IPS-20b (cell line): Measurements from ENCODE around the gene GAPVD1.
"Not testable (repeated sequence)": the region's sequence is repeated elsewhere in the genome, so short reads cannot be mapped to it uniquely, and the experiment has no call there.

ENCODE experiments used
- H3K27ac ChIP-seq: one replicate; pipeline ENCODE4 v1.5.1; 2013; ENCODE audit warnings: low read length
- H3K27me3 ChIP-seq: 2 replicates; pipeline ENCODE4 v1.6.1; 2013; ENCODE audit warnings: mild to moderate bottlenecking, low read length, inconsistent platforms; ENCODE audit not compliant: insufficient read depth
- H3K36me3 ChIP-seq: 2 replicates; pipeline ENCODE4 v1.6.1; 2013; ENCODE audit warnings: low read depth, mild to moderate bottlenecking, inconsistent platforms, low read length, moderate library complexity; ENCODE audit not compliant: insufficient read depth
- H3K4me1 ChIP-seq: 2 replicates; pipeline ENCODE4 v1.6.1; 2013; ENCODE audit warnings: mild to moderate bottlenecking, control low read depth, inconsistent platforms, low read length, moderate library complexity; ENCODE audit not compliant: insufficient read depth
- H3K4me3 ChIP-seq: 2 replicates; pipeline ENCODE4 v1.5.1; 2013; ENCODE audit warnings: mild to moderate bottlenecking, low read length, inconsistent platforms
- H3K9ac ChIP-seq: 2 replicates; pipeline ENCODE4 v1.6.1; 2013; ENCODE audit warnings: low read depth, mild to moderate bottlenecking, inconsistent platforms, low read length, moderate library complexity
- H3K9me3 ChIP-seq: 2 replicates; pipeline ENCODE4 v1.6.1; 2013; ENCODE audit warnings: mild to moderate bottlenecking, low read depth, low read length, inconsistent platforms; ENCODE audit not compliant: insufficient read depth

GAPVD1 gene

DNA sequence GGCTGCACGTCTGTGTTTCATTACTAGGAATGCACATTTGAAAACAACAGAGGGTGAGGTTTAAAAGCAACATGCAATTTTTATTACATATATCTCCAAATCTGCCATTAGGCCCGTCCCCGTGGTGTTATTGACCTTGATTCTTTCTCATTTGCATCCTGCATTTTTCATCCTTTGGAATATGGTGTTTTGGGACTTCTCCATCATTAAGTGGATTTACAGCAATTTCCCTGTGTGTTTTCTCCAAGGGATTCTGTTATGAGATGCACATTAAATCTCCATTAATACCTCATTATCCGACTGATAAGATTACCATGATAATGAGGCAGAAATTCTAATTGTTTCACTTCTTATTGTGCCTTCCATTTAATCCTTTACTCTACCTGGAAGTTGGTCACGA, 117.6 kb downstream of the GAPVD1 start:
- no peak overlapping the region for H3K4me3 ChIP-seq
- peaks cover 2% of the 10 kb centered on the region; the same call in 1 of the 2 replicates for H3K27me3 ChIP-seq
- H3K4me1 ChIP-seq: peaks cover 5% of the 10 kb centered on the region; the same call in 1 of the 2 replicates

DNA sequence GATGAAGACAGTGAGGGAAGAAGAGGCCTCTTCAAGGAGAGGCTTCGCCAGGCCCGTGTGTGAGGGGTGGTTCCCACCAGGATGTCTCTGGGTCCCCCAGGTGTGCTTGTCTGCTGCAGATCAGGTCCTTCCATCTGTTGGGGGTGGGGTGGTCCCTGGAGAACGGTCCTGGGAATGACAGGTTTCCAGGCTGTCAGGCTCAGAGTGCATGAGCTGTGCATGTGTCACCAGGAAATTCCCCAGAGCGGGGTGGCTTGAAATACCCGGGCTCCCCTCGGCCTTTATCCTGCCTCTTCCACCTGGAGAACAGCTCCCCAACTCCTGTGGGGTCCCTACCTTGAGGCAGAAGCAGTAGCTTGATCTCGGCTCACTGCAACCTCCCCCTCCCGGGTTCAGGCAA, 118.8 kb downstream of the GAPVD1 start:
- H3K9ac ChIP-seq: no peak overlapping the region
- H3K4me1 ChIP-seq: peaks cover 5% of the 10 kb centered on the region; the same call in 1 of the 2 replicates
- H3K27ac ChIP-seq: no peak overlapping the region
- H3K9me3 ChIP-seq: no peaks in the 10 kb centered on the region
- no peaks in the 10 kb centered on the region for H3K27me3 ChIP-seq
- no peak overlapping the region for H3K4me3 ChIP-seq
- no peaks in the 10 kb centered on the region for H3K36me3 ChIP-seq

More for the DNA sequence above, 117.6 kb downstream of the GAPVD1 start:
- Histone ChIP-seq H3K27ac (no peak overlapping the region), H3K36me3 (no peaks in the 10 kb centered on the region), H3K9ac (no peak overlapping the region), H3K9me3 (no peaks in the 10 kb centered on the region)

DNA sequence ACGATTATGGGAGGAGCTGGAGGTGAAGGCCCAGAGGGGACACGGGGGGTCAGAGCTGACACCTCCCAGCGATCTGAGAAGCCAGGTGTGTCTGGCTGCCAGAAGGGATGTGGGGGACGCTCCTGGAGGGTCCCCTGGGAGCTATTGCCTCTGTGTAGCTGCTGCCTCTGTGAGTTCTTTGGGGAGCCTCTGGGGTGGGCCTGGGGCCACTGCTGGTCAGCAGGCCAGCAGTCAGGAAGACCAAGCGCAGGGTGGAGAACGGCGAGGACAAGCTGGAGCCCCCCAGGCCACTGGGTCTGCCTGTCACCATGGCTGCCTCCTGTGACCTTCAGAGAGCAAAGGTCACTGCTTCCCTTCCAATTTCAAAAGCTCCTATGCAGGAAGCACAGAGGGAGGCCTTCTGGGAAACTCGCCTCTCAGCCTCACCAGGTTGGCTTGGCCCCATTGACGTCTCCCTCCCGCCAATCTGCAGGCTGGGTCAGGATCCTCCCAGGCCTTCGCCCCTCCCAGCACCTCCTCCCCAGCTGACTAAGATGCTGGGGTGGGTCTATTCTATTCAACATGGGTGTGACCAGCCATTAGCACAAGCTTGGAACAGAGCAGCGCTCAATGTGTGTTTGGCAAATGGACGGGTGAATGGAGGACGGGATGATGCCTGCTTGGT, 126.4 kb downstream of the GAPVD1 start:
- peaks cover 18% of the 10 kb centered on the region; the same call in 1 of the 2 replicates for H3K27me3 ChIP-seq
- no peaks in the 10 kb centered on the region for H3K9me3 ChIP-seq
- no peak overlapping the region for H3K4me3 ChIP-seq
- H3K9ac ChIP-seq: no peak overlapping the region
- H3K27ac ChIP-seq: no peak overlapping the region
- no peaks in the 10 kb centered on the region; the same call in 1 of the 2 replicates for H3K4me1 ChIP-seq
- H3K36me3 ChIP-seq: no peaks in the 10 kb centered on the region

- Histone ChIP-seq H3K9me3 (no peaks in the 10 kb centered on the region), H3K27me3 (peaks cover 18% of the 10 kb centered on the region; the same call in 1 of the 2 replicates), H3K27ac (no peak overlapping the region), H3K36me3 (no peaks in the 10 kb centered on the region), H3K4me1 (no peaks in the 10 kb centered on the region; the same call in 1 of the 2 replicates), H3K4me3 (no peak overlapping the region), H3K9ac (no peak overlapping the region)
These were observed 127.4 kb downstream of the GAPVD1 start for GRCh38 chr9:125388978-125389377.

- Histone ChIP-seq H3K9me3 (no peaks in the 10 kb centered on the region), H3K27ac (no peak overlapping the region), H3K27me3 (peaks cover 18% of the 10 kb centered on the region; the same call in 1 of the 2 replicates), H3K4me1 (no peaks in the 10 kb centered on the region; the same call in 1 of the 2 replicates), H3K36me3 (no peaks in the 10 kb centered on the region), H3K9ac (no peak overlapping the region), H3K4me3 (no peak overlapping the region)
These were observed 130.1 kb downstream of the GAPVD1 start for GRCh38 chr9:125391704-125392103.

DNA sequence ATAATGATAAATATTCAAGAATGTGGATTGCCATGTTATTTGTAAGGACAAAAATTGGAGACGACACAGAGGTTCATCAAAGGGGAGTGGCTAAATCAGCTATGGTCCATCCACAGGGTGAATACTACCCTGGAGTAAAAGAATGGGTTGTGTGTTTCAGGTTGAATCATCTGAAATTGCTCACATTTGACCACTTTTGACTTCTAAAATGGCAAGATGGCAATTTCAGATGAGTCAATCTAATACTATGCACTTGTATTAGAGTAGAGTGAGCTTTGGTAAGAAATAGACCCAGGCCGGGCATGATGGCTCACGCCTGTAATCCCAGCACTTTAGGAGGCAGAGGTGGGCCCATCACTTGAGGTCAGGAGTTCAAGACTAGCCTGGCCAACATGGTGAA, 131.8 kb downstream of the GAPVD1 start:
- H3K9me3 ChIP-seq: no peaks in the 10 kb centered on the region
- H3K9ac ChIP-seq: no peak overlapping the region
- H3K4me3 ChIP-seq: no peak overlapping the region
- H3K27me3 ChIP-seq: peaks cover 14% of the 10 kb centered on the region; the same call in 1 of the 2 replicates
- no peaks in the 10 kb centered on the region for H3K36me3 ChIP-seq
- H3K27ac ChIP-seq: no peak overlapping the region
- no peaks in the 10 kb centered on the region; the same call in 1 of the 2 replicates for H3K4me1 ChIP-seq

DNA sequence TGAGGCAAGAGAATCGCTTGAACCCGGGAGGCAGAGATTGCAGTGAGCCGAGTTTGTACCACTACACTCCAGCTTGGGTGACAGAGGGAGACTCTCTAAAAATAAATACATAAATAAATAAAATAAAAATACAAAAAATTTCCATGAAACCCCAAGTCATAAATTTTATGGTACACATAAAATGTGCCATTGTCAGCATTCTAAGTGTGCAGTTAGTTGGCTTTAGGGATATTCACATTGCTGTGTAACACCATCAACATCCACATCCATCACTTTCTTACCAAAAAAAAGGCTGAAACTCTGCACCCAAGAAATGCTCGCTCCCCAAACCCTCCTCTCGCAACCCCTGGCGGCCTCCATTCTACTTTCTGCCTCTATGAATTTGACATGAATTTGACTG, 135.2 kb downstream of the GAPVD1 start:
- no peak overlapping the region for H3K4me3 ChIP-seq
- H3K36me3 ChIP-seq: no peaks in the 10 kb centered on the region
- no peaks in the 10 kb centered on the region for H3K4me1 ChIP-seq
- no peak overlapping the region for H3K27ac ChIP-seq
- no peak overlapping the region for H3K9ac ChIP-seq
- no peaks in the 10 kb centered on the region for H3K9me3 ChIP-seq
- no peaks in the 10 kb centered on the region for H3K27me3 ChIP-seq

GRCh38 chr9:125397736-125398135, 136.1 kb downstream of the GAPVD1 start:
- Histone ChIP-seq H3K4me1 (no peaks in the 10 kb centered on the region), H3K36me3 (no peaks in the 10 kb centered on the region), H3K27ac (no peak overlapping the region), H3K27me3 (no peaks in the 10 kb centered on the region), H3K9me3 (no peaks in the 10 kb centered on the region), H3K9ac (no peak overlapping the region), H3K4me3 (no peak overlapping the region)

DNA sequence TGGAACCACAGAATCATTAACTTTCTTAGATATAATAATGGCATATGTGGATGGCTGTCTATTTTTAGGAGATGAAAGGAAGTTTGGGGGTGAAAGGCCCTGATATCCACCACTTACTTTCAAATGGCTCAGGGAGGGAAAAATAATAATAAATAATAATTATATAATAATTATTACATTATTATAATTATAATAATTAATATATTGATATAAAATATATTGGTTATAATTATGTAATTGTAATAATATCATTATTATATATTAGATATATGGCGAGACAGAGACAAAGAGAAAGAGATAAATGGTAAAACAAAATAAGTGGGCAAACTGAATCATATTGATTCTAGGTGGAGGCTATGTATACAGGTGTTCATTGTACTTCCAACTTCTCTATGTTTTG, 136.6 kb downstream of the GAPVD1 start:
- no peaks in the 10 kb centered on the region for H3K36me3 ChIP-seq
- no peak overlapping the region for H3K27ac ChIP-seq
- no peak overlapping the region for H3K9ac ChIP-seq
- no peaks in the 10 kb centered on the region for H3K27me3 ChIP-seq
- H3K4me1 ChIP-seq: no peaks in the 10 kb centered on the region
- H3K4me3 ChIP-seq: no peak overlapping the region
- H3K9me3 ChIP-seq: no peaks in the 10 kb centered on the region

DNA sequence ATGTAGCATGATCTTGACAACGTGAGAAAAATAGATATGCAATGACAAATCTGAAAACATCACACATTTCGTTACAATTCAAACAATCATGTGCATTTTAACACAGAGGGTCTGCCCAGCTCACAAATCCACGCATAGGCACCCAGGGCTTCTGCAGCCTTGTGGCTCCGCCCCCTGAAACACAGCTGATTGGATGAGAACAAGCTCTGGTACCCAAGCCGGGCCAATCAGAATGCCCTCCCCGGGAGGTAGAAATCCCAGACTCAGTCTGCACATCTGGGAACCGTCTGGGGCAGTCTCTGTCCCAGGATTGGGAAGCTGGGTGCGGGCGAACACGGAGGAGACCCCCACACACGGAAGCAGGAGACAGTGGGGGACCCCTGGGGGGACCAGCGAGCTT, 137.5 kb downstream of the GAPVD1 start:
- no peaks in the 10 kb centered on the region for H3K9me3 ChIP-seq
- H3K9ac ChIP-seq: no peak overlapping the region
- no peaks in the 10 kb centered on the region for H3K27me3 ChIP-seq
- H3K36me3 ChIP-seq: no peaks in the 10 kb centered on the region
- H3K4me3 ChIP-seq: no peak overlapping the region
- no peaks in the 10 kb centered on the region for H3K4me1 ChIP-seq
- H3K27ac ChIP-seq: no peak overlapping the region

- H3K27ac ChIP-seq: no peak overlapping the region
- H3K27me3 ChIP-seq: no peaks in the 10 kb centered on the region
- no peak overlapping the region for H3K4me3 ChIP-seq
These were observed 138.0 kb downstream of the GAPVD1 start for GRCh38 chr9:125399666-125400065.

GRCh38 chr9:125400232-125400631, 138.6 kb downstream of the GAPVD1 start:
- not testable (repeated sequence) for H3K9ac ChIP-seq, H3K4me1 ChIP-seq, H3K36me3 ChIP-seq, H3K4me3 ChIP-seq, H3K27ac ChIP-seq, H3K27me3 ChIP-seq, H3K9me3 ChIP-seq

More at GRCh38 chr9:125399666-125400065, 138.0 kb downstream of the GAPVD1 start:
- Histone ChIP-seq H3K36me3 (no peaks in the 10 kb centered on the region), H3K9ac (no peak overlapping the region), H3K9me3 (no peaks in the 10 kb centered on the region), H3K4me1 (no peaks in the 10 kb centered on the region)
